NCI-H2227 (cell line): ENCODE measurements around the gene DDHD1.
"Not testable (repeated sequence)": the region's sequence is repeated elsewhere in the genome, so short reads cannot be mapped to it uniquely, and the experiment has no call there.

Experiments
- DNase-seq: peaks from one replicate; lab custom pipeline; 2025; ENCODE audit not compliant: unreplicated experiment; lab: John Stamatoyannopoulos, UW

Gene DDHD1

DNA sequence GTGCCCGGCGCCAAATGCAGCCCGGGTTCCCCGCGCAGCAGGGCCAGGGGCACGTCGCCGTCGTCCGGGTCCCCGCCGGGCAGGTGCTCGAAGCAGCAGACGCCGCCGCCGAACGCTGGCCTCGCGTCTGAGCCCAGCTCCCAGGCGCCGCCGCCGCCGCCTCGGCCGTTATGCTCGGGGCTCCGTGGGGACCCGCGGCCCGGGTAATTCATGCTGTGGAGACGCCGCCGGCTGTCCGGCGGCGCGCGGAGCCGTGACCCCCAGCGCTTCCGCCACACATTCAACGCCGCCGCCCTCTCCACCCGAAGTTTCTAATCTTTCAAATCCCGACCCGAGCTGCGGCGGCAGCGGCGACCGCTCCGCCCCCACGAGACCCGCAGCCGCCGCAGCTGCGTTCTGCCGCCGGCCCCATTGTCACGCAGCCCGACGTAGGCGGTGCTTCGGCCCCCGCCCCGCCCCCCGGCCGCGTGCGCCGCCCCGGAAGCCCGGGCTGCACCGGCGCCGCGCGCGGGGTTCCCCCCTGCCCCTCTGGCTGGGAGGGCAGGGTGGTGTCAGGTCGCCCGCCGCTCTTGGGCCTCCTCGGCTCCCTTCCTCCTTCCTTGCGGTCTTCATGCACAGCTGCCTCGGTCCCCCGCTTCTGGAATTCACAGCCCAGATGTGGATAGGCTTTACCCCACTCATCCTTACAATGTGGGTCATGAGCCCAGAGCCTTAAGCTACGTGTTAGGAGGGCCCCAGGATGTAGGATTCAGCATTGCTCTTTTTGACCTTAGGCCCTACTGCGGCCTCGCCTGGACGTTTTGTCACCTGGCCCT is at the start of gene DDHD1:
TSS of gene DDHD1 (minus strand) at position 437 of the 815 bp plus-strand sequence. CDS start at position 212, 225 bp downstream.
- peak; percentile 85 for DNase-seq

GRCh38 chr14:53195949-53196348 is 42.8 kb upstream of the DDHD1 start:
- no peak for DNase-seq

- DNase-seq = no peak
Measured at GRCh38 chr14:53193193-53193592, 40.1 kb upstream of the DDHD1 start.

DNA sequence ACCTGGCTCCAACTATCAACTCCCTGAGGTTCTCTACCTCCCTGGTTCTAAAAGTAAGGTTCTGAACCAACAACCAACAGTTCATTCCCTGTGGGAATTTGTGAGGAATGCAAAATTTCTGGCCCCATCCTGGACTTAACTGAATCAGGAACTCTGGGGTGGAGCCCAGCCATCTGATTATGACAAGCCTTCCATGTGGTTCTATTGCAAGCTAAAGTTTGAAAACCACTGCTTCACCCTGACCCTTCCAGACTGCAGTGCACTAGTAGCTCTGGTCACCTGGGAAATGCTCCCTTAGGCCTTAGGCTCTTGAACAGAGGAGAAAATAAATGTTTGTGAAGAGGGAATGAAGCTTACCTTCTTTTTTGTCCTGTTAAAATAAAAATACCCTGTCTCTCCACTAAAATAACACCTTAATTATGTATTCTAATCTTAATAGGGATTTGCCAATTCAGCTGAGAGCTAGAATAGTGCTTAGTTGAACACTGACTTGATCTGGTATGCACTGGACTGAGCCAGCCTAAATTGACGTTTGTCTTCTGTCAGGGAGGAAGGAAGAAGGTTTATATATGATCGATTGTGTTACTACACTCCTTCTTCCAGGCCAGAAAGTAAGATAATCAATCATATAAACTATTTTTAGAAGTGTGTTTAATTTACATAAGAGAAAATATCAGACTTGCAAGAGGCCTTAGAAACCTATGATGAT is 39.1 kb upstream of the DDHD1 start:
- DNase-seq = no peak

GRCh38 chr14:53190938-53191337 is 37.8 kb upstream of the DDHD1 start:
- no peak for DNase-seq

GRCh38 chr14:53187921-53188463 is 34.9 kb upstream of the DDHD1 start:
- no peak for DNase-seq

GRCh38 chr14:53186532-53186931 is 33.4 kb upstream of the DDHD1 start:
- DNase-seq = no peak

DNA sequence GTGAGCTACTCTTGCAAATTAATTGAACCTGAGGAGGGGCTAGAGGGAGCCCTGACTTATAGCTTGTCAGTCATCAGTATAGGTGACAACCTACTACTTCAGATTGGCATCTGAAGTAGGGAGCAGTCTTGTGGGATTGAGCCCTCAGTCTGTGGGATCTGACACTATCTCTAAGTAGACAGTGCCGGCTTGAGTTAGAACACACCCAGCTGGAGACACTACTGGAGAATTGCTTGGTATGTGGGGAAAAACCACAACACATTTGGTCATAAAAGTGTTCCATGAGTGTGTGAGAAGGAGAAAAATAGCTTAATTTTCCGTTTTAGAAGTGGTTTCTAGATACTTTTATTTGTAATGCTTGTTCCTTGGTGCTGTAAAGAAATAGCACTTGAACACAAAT is 30.5 kb upstream of the DDHD1 start:
- no peak for DNase-seq

DNA sequence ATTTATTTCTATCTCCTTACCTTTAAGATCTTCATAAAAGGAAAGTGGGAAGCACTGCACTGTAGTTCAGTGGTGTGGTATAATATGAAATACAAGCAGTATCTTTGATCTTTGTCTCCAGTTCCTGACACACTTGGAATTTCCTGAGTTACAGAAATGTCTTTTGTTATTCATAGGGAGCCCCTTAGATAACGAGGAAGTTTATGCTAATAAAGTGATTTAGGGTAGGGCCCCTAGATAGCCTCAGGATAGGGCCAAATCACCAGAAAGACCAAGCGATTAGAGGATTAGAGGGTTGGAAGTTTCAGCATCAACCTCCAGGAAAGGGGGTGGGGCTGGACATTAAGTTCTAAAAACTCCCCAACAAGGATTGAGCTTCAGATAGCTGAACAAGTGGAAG is 29.9 kb upstream of the DDHD1 start:
- no peak for DNase-seq

- not testable (repeated sequence) for DNase-seq
Measured at GRCh38 chr14:53181463-53182081, 28.4 kb upstream of the DDHD1 start.

DNA sequence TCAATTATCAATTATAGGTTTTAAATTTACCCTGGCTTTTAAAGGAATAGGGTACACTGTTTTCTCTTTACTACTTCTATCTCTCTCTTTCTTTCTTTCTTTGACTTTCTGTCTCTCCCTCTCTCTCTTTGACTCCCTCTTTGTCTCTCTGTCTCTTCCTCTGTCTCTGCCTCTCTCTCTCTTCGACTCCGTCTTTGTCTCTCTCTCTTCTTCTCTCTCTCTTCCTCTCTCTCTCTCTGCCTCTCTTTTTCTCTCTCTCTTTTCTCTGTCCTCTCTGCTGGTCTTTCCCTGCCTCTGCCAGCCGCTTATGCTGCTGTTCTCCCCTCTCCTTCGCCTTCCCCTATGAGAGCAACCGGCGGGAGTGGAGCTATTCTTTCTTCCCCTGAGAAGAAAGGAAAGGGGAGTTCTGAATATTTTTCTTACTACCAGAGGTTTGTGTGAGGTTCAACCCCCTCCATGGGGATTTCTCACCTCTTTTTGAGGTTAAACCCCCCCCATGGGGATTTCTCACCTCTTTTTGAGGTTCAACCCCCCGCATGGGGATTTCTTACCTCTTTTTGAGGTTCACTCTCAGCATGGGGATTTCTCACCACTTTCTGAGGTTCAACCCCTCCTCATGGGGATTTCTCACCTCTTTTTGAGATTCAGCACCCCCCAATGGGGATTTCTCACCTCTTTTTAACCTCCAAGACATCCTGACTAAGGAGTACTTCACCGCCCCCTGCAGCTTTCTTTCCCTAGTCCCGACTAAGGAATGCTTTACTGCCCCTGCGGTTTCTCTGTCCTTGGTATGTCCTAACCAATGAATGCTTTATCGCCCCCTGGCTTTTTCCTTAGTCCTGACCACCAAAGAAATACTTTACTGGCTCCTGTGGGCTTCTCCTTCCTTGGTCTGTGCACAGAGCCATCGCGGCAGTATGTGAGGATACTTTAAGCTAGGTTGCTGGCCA is 27.4 kb upstream of the DDHD1 start:
- DNase-seq = peak; percentile 4

DNA sequence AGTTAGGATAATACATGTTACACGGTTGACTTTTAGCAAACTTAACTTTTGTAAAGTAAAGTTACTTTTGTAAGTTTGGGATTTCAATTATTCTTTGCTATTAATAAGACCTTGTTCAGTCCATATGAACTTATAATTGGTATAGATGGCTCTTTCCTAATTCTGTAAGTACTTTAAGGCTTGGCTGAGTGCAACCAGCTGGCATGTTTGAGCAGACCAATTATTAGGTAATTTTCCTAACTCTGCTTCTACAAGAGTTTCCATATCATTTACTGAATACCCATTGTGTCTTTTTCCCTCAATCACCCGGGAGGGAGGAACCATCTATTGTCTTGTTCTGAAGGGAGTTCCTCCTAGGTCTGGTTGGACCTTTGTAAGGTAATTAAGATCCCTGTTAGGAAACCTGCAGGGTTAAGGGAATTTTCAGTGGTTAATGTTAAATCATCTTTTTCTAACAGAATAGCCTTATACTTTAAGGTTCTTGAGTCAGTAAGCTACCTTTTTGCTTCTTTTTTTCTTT is 26.4 kb upstream of the DDHD1 start:
- DNase-seq = not testable (repeated sequence)

DNA sequence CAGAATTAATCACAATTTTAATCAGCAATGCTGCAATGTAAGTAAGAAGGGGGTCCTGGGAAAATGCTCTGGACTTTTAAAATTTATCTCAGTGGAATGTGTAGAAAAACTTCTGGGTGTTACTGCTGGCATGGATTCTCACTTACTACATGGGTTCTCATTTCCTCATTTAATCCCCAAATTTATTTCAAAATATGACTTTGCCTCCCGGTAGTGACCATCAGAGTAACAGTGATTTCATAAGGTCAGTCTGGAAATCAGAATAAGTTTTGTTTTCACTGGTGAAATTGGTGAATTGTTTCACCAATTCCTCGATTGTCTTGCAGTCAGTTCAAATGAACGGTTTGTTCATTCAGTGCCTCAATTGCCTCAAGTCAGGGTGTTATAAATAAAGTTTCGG is 22.3 kb upstream of the DDHD1 start:
- DNase-seq = no peak

GRCh38 chr14:53174918-53175317 is 21.8 kb upstream of the DDHD1 start:
- DNase-seq = no peak

DNA sequence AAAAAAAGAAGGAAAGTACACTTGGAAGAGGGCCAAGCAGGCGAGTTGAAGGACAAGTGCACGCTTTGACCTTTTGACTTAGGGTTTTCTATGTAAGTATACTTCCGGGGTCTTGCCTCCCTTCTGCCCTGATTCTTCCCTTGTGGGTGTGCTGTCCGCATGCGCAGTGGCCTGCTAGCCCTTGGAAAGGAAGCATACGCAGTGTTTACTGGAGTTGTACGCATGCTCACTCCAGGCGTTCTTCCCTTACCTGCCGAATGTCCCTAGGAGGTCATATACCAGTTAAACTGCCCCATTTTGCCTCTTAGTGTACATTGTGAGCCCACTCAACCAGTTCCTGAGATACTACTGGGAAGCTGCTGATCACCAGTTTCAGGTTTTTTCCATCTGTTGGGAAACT is 15.7 kb upstream of the DDHD1 start:
- no peak for DNase-seq

- no peak for DNase-seq
Measured at GRCh38 chr14:53167602-53168328, 14.6 kb upstream of the DDHD1 start.

GRCh38 chr14:53161758-53162435 is 8.8 kb upstream of the DDHD1 start:
- no peak for DNase-seq

DNA sequence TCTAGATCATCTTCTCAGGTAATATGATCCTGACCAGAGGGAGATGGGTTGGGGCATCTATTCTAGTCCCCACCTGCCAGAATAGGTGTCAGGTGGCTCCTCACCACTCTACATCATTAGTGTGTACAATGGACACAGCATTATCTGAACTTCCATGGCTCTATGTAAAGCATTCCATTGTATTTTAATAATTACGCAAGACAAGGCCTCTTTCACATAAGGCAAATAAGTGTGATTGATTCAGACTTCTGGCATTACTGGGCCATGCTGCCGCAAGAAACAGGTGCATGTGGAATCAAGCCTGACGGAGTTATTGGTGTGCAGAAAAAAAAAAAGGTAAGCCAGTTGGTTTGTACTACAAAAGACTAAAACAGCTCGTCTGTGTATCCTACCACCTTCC is 3.1 kb upstream of the DDHD1 start:
- no peak for DNase-seq

GRCh38 chr14:53153702-53154112 is 584 bp upstream of the DDHD1 start:
- DNase-seq = no peak
